Measurements from ENCODE around the gene SASH1. TPM values are rescaled to one million over a fixed set of nuclear protein-coding genes. Genes with fewer than 3 reads are reported as not detected.
A peak's percentile ranks its signal among the peaks of the same experiment; 100 is the strongest.

Gene SASH1
- total RNA-seq, 1 donor from 2014 or later: 61.3 TPM

DNA sequence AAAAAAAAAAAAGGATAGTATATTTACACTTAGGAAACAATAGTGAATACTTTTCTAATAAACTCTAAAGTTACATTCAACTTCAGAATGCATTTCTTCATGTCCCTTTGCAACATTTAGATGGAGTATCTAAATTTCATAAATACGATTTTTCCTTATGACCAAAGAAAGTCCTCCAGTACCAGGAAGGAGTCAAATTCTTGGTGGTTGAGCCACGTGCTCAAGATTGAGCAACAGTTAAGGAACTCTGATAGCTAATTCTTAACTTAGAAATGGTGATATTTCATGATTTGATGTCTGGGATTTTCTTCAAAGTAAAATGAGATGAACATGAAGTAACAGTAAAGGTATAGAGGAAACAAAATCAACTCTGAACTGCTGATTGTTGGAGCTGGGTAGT is 92.7 kb downstream of the SASH1 start:
- DNase-seq (ENCODE audit: extremely low spot score, unreplicated experiment): no peak
- TF ChIP-seq CTCF (conservative IDR thresholded peaks at IDR 0.05): no peak

GRCh38 chr6:148436466-148436865 is 93.8 kb downstream of the SASH1 start:
- Mint-ChIP-seq H3K27me3 (no peaks in the 10 kb centered on the region), H3K4me1 (ENCODE audit: unreplicated experiment) (peaks cover 30% of the 10 kb centered on the region), H3K4me3 (no peak overlapping the region), H3K36me3 (no peaks in the 10 kb centered on the region), H3K27ac (no peak overlapping the region), H3K9me3 (no peaks in the 10 kb centered on the region)
- TF ChIP-seq CTCF (conservative IDR thresholded peaks at IDR 0.05): no peak
- DNase-seq (ENCODE audit: extremely low spot score, unreplicated experiment): no peak

More for the DNA sequence above, 92.7 kb downstream of the SASH1 start:
- no peaks in the 10 kb centered on the region for H3K27me3 Mint-ChIP-seq
- no peak overlapping the region for H3K27ac Mint-ChIP-seq
- no peaks in the 10 kb centered on the region for H3K9me3 Mint-ChIP-seq
- H3K4me3 Mint-ChIP-seq: no peak overlapping the region
- peaks cover 20% of the 10 kb centered on the region for H3K4me1 Mint-ChIP-seq (ENCODE audit: unreplicated experiment)
- H3K36me3 Mint-ChIP-seq: peaks cover 5% of the 10 kb centered on the region

GRCh38 chr6:148438632-148439031 is 96.0 kb downstream of the SASH1 start:
- DNase-seq (ENCODE audit: extremely low spot score, unreplicated experiment): no peak

GRCh38 chr6:148440016-148440415 is 97.4 kb downstream of the SASH1 start:
- Mint-ChIP-seq H3K36me3 (peaks cover 3% of the 10 kb centered on the region), H3K4me1 (ENCODE audit: unreplicated experiment) (peaks cover 36% of the 10 kb centered on the region), H3K4me3 (peak overlapping the region; percentile 46), H3K27me3 (no peaks in the 10 kb centered on the region), H3K27ac (peak overlapping the region; percentile 11), H3K9me3 (no peaks in the 10 kb centered on the region)
- no peak for TF ChIP-seq CTCF (conservative IDR thresholded peaks at IDR 0.05)
- no peak for DNase-seq (ENCODE audit: extremely low spot score, unreplicated experiment)

More at GRCh38 chr6:148438632-148439031, 96.0 kb downstream of the SASH1 start:
- Mint-ChIP-seq H3K36me3 (no peaks in the 10 kb centered on the region), H3K9me3 (no peaks in the 10 kb centered on the region), H3K27me3 (no peaks in the 10 kb centered on the region), H3K27ac (no peak overlapping the region), H3K4me3 (no peak overlapping the region), H3K4me1 (ENCODE audit: unreplicated experiment) (peaks cover 26% of the 10 kb centered on the region)
- no peak for TF ChIP-seq CTCF (conservative IDR thresholded peaks at IDR 0.05)

DNA sequence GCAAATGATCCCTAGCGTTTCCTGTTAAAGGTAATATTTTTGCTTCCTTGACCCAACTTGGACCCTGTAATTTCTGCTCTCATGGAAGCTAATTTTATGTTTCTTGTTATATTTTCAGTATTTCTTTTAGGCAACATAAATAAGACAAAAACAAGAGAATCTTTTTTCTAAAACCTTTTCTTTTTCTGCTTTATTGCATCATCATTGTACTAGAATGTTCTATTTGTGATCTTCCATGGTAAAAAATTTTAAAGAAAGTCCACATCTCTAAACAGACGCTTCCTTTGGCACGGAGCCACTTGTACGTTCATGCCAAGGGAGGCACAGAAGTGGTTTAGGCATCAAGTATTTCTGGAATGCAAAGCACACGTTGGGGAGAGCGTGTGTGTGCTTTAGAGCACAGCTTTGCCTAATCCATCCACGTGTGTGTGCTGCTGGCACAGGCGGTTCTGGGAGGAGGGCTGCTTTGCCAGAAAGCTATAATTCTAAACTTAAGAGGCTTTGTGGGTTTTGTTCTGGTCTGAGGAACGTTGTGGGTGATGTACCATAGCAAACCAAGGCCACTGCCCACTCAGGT is 98.3 kb downstream of the SASH1 start:
- H3K4me1 Mint-ChIP-seq (ENCODE audit: unreplicated experiment): peaks cover 36% of the 10 kb centered on the region
- no peak for TF ChIP-seq CTCF (conservative IDR thresholded peaks at IDR 0.05)
- no peak for DNase-seq (ENCODE audit: extremely low spot score, unreplicated experiment)
- peaks cover 3% of the 10 kb centered on the region for H3K36me3 Mint-ChIP-seq
- peak overlapping the region; percentile 42 for H3K4me3 Mint-ChIP-seq
- no peaks in the 10 kb centered on the region for H3K9me3 Mint-ChIP-seq
- peak overlapping the region; percentile 68 for H3K27ac Mint-ChIP-seq
- no peaks in the 10 kb centered on the region for H3K27me3 Mint-ChIP-seq

Measured in type B pancreatic cell (in vitro differentiated cells).